Endothelial cell of umbilical vein (primary cell): ENCODE data around the gene XPNPEP1. TPM values are rescaled to one million over a fixed set of nuclear protein-coding genes. Genes with fewer than 3 reads are reported as not detected.

Experiments
- BruUV-seq: library from RNA; stranded (reverse); fragments of 400-500 nt; replicated peaks from 2 replicates; lab custom pipeline; 2021; lab: Mats Ljungman, UMichigan
- CTCF ChIA-PET: fragments of 300-600, 350-600 bp; sonication (Branson Sonifier 250); formaldehyde crosslinking; loops from one replicate; lab custom pipeline; 2021; ENCODE audit warnings: antibody characterized with exemption, inconsistent platforms; lab: Charles Lee
- POLR2A ChIA-PET: fragments of 300-600, 350-600 bp; sonication (Branson Sonifier 250); formaldehyde crosslinking; loops from one replicate; lab custom pipeline; 2021; ENCODE audit warnings: antibody characterized with exemption, inconsistent platforms; lab: Charles Lee
- DNase-seq: peaks from one replicate; pipeline ENCODE4 v3.0.0-alpha.2; 2011; ENCODE audit warnings: low read depth, low spot score
- FAIRE-seq: peaks from 2 replicates; lab custom pipeline; 2011; peaks lifted over from hg19 to GRCh38; lab: Jason Lieb, UNC
- H2AFZ ChIP-seq: 2 replicates; pipeline ENCODE4 v1.6.0; 2012; ENCODE audit warnings: low read depth, low read length, control low read depth, inconsistent platforms
- H3K27ac ChIP-seq: 2 replicates; pipeline ENCODE4 v1.5.1; 2011; ENCODE audit warnings: low read depth, mild to moderate bottlenecking, control low read depth, low read length, moderate library complexity; ENCODE audit not compliant: insufficient read depth
- H3K27me3 ChIP-seq, 2 experiments: 2 replicates each; pipeline versions ENCODE4 v1.6.0 to v1.6.1; 2011; ENCODE audit warnings: low read length in 2 of 2, mixed read lengths in 1 of 2; ENCODE audit not compliant: control insufficient read depth in 2 of 2, insufficient read depth in 2 of 2
- H3K36me3 ChIP-seq, 2 experiments: 2 replicates in 1 of 2; 3 replicates in 1 of 2; pipeline ENCODE4 v1.5.1; 2011; ENCODE audit warnings: low read length in 2 of 2, mild to moderate bottlenecking in 1 of 2, moderate library complexity in 1 of 2; ENCODE audit not compliant: control insufficient read depth in 2 of 2, insufficient read depth in 2 of 2; ENCODE audit errors: extremely low read depth in 1 of 2
- H3K4me1 ChIP-seq: 3 replicates; pipeline ENCODE4 v1.5.1; 2011; ENCODE audit warnings: mild to moderate bottlenecking, low read length; ENCODE audit not compliant: control insufficient read depth, insufficient read depth; ENCODE audit errors: extremely low read depth
- H3K4me2 ChIP-seq: 2 replicates; pipeline ENCODE4 v1.6.1; 2011; ENCODE audit warnings: low read length, control low read depth, mixed read lengths; ENCODE audit not compliant: insufficient read depth
- H3K4me3 ChIP-seq, 3 experiments: fragments of 200-600 bp in 1 of 3; sonication (generic), shearing (Covaris generic) in 1 of 3; replicated peaks in 1 of 3; 2 replicates each; pipeline ENCODE4 v1.5.1; 2011 to 2016; ENCODE audit warnings: control low read depth in 3 of 3, low read length in 3 of 3, mild to moderate bottlenecking in 2 of 3, inconsistent platforms in 1 of 3, low read depth in 1 of 3, moderate library complexity in 1 of 3; ENCODE audit not compliant: insufficient read depth in 1 of 3
- H3K79me2 ChIP-seq: 2 replicates; pipeline ENCODE4 v1.6.0; 2012; ENCODE audit warnings: low read length, inconsistent platforms; ENCODE audit not compliant: control insufficient read depth, insufficient read depth
- H3K9ac ChIP-seq: replicated peaks from 2 replicates; pipeline ENCODE3; 2011; ENCODE audit warnings: low read length, control low read depth; ENCODE audit not compliant: insufficient read depth; ENCODE audit errors: extremely low read depth
- H3K9me1 ChIP-seq: replicated peaks from 3 replicates; pipeline ENCODE4 v1.6.0; 2011; ENCODE audit warnings: mild to moderate bottlenecking, low read length; ENCODE audit not compliant: control insufficient read depth, insufficient read depth; ENCODE audit errors: extremely low read depth
- H3K9me3 ChIP-seq: replicated peaks from 2 replicates; pipeline ENCODE4 v1.5.1; 2012; ENCODE audit warnings: low read length, inconsistent platforms; ENCODE audit not compliant: control insufficient read depth, insufficient read depth
- H4K20me1 ChIP-seq: replicated peaks from 2 replicates; pipeline ENCODE3; 2011; ENCODE audit warnings: mild to moderate bottlenecking, low read length; ENCODE audit not compliant: control insufficient read depth, insufficient read depth; ENCODE audit errors: extremely low read depth
- CTCF ChIP-seq, 2 donors: IDR thresholded peaks; 1 replicate in 1 of 2; 2 replicates in 1 of 2; pipeline ENCODE4 v1.5.1; 2011; ENCODE audit warnings: low read length in 2 of 2, mild to moderate bottlenecking in 2 of 2, moderate library complexity in 2 of 2, control low read depth in 1 of 2, inconsistent platforms in 1 of 2, low read depth in 1 of 2; ENCODE audit not compliant: insufficient read depth in 1 of 2; ENCODE audit errors: extremely low read depth in 1 of 2
- EZH2 ChIP-seq: IDR thresholded peaks from 2 replicates; pipeline ENCODE4 v1.6.1; 2012; ENCODE audit warnings: borderline replicate concordance, low read depth, mild to moderate bottlenecking, moderate library complexity, low read length, inconsistent platforms; ENCODE audit not compliant: severe bottlenecking
- FOS ChIP-seq: IDR thresholded peaks from 2 replicates; pipeline ENCODE4 v1.6.1; 2011; ENCODE audit warnings: mild to moderate bottlenecking, low read length, moderate library complexity, borderline replicate concordance; ENCODE audit not compliant: insufficient read depth
- GATA2 ChIP-seq: IDR thresholded peaks from 2 replicates; pipeline ENCODE4 v1.7.0; 2011; ENCODE audit warnings: low read depth, mild to moderate bottlenecking, moderate library complexity, mixed read lengths, low read length; ENCODE audit not compliant: insufficient read length, insufficient read depth
- JUN ChIP-seq: IDR thresholded peaks from 2 replicates; pipeline ENCODE4 v1.6.1; 2011; ENCODE audit warnings: borderline replicate concordance, low read depth; ENCODE audit not compliant: insufficient read length, insufficient read depth
- MYC ChIP-seq: IDR thresholded peaks from one replicate; pipeline ENCODE4 v1.6.1; 2011; ENCODE audit warnings: mild to moderate bottlenecking, low read depth, low read length
- POLR2A ChIP-seq: IDR thresholded peaks from 2 replicates; pipeline ENCODE4 v1.6.1; 2012; ENCODE audit warnings: low read depth, mild to moderate bottlenecking, control low read depth, low read length
- POLR2AphosphoS5 ChIP-seq: IDR thresholded peaks from 2 replicates; pipeline ENCODE4 v1.6.1; 2012; ENCODE audit warnings: low read depth, mild to moderate bottlenecking, control low read depth, low read length, moderate library complexity; ENCODE audit not compliant: insufficient read depth
- dilution Hi-C: fragments of 300-500 bp; cut with MboI; formaldehyde crosslinking; loops from one replicate; pipeline ENCODE4 v1.15.0; 2019; ENCODE audit warnings: low sequenced_read_pairs; ENCODE audit not compliant: extremely low pct_ligation_motif_present
- intact Hi-C: fragments of 100-400 bp; cut with micrococcal nuclease; formaldehyde crosslinking; loops from one replicate; pipeline ENCODE4 v1.10.0; 2022
- polyA plus RNA-seq, 4 experiments: library from polyadenylated mRNA; depleted of rRNA in 3 of 4; stranded (reverse) in 3 of 4; unstranded in 1 of 4; fragments of >200 nt; gene quantifications; 2 replicates each; pipeline versions ENCODE4 v1.2.1 to v1.2.3, GENCODE V29; 2011 to 2012; ENCODE audit warnings: missing spikeins in 1 of 4
- total RNA-seq: library from RNA; stranded (reverse); gene quantifications from 2 replicates; pipeline ENCODE4 v1.2.3, GENCODE V29; 2021
- TF ChIP-seq, protein P1 (sequence below): IDR thresholded peaks from 2 replicates; pipeline ENCODE4 v1.6.1; 2011; ENCODE audit not compliant: insufficient read depth, insufficient read length

XPNPEP1 gene
- total and polyA plus RNA-seq, 2 donors (not counting 3 experiments of a cell fraction or from before 2014, with no cell fraction given), result 81.1 to 245 TPM

- no peaks in the 10 kb centered on the region for H3K27me3 ChIP-seq
- TF ChIP-seq EZH2, result no peak
- no peak for TF ChIP-seq GATA2
- no peak for TF ChIP-seq POLR2AphosphoS5
- TF ChIP-seq CTCF (IDR thresholded peaks at IDR 0.05; ENCODE audit: extremely low read depth in 1 of 2, insufficient read depth in 1 of 2, low read depth in 1 of 2, low read length in 2 of 2), result no peak
- no peak for TF ChIP-seq POLR2A
- TF ChIP-seq, protein P1, sequence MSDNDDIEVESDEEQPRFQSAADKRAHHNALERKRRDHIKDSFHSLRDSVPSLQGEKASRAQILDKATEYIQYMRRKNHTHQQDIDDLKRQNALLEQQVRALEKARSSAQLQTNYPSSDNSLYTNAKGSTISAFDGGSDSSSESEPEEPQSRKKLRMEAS, result no peak
- TF ChIP-seq MYC, result no peak
- TF ChIP-seq FOS, result no peak
- no peak for TF ChIP-seq JUN
- H3K27ac ChIP-seq, result no peak overlapping the region
- dilution Hi-C loops, result no loop called here
- H3K9me3 ChIP-seq, result no peaks in the 10 kb centered on the region
- peaks cover 30% of the 10 kb centered on the region for H3K79me2 ChIP-seq
- H3K4me2 ChIP-seq, result no peak overlapping the region
- no TSS peak for BruUV-seq
- no peaks in the 10 kb centered on the region for H3K9me1 ChIP-seq
- FAIRE-seq (no peak), DNase-seq (no peak)
- CTCF ChIA-PET, result interaction anchor here (1.4 kb wide), 1 partner anchor 54 kb away, joined by 4 read pairs; no protein-coding TSS in a partner anchor
- H3K4me3 ChIP-seq, result no peak overlapping the region
- H2AFZ ChIP-seq, result no peak overlapping the region
- intact Hi-C loops, result loop anchor here (5.0 kb wide), 1 partner anchor 43 kb away; no protein-coding TSS in a partner anchor
- H3K36me3 ChIP-seq, result no peaks in the 10 kb centered on the region
- peaks cover 12% of the 10 kb centered on the region for H3K4me1 ChIP-seq
- H3K9ac ChIP-seq, result no peak overlapping the region
- H4K20me1 ChIP-seq, result no peaks in the 10 kb centered on the region
- POLR2A ChIA-PET, result no interaction called here
Observed at GRCh38 chr10:109924087-109924486, 776 bp upstream of the XPNPEP1 start.
